K562 (cell line): ENCODE results near the gene GPN1. TPM values are rescaled to one million over a fixed set of nuclear protein-coding genes. Genes with fewer than 3 reads are reported as not detected.

ENCODE experiments used
- FOXJ3 ChIP-seq: sonication (generic); formaldehyde crosslinking; IDR thresholded peaks from 2 replicates; pipeline ENCODE4 v1.4.0; 2020; ENCODE audit warnings: mild to moderate bottlenecking, missing genetic modification reagents
- HDGF ChIP-seq: fragments of 450-650 bp; IDR thresholded peaks from 2 replicates; pipeline ENCODE4 v1.6.1; 2016
- MCM7 ChIP-seq, 2 experiments: fragments of 450-650 bp; IDR thresholded peaks; 2 replicates each; pipeline ENCODE4 v1.6.1; 2016 to 2018
- MGA ChIP-seq: fragments of 450-650 bp; IDR thresholded peaks from 2 replicates; pipeline ENCODE4 v1.6.1; 2016; ENCODE audit warnings: mild to moderate bottlenecking, moderate library complexity
- MTA1 ChIP-seq: fragments of 450-650 bp; IDR thresholded peaks from 2 replicates; pipeline ENCODE4 v1.6.1; 2017; ENCODE audit warnings: borderline replicate concordance
- PTRF ChIP-seq: fragments of 450-650 bp; IDR thresholded peaks from 2 replicates; pipeline ENCODE4 v1.6.1; 2016; ENCODE audit warnings: mild to moderate bottlenecking, missing genetic modification characterization, missing compliant biosample characterization
- SOX6 ChIP-seq: fragments of 450-650 bp; IDR thresholded peaks from 2 replicates; pipeline ENCODE4 v1.6.1; 2014; ENCODE audit warnings: mild to moderate bottlenecking
- STAT5B ChIP-seq: fragments of 250-450 bp; sonication (Bioruptor Pico); IDR thresholded peaks from 2 replicates; pipeline ENCODE4 v1.8.0; 2021; ENCODE audit warnings: mild to moderate bottlenecking, inconsistent platforms
- TAF7 ChIP-seq: fragments of 450-650 bp; IDR thresholded peaks from 2 replicates; pipeline ENCODE4 v1.6.1; 2016; ENCODE audit warnings: missing genetic modification characterization, missing compliant biosample characterization
- TAF9B ChIP-seq: fragments of 450-650 bp; IDR thresholded peaks from 2 replicates; pipeline ENCODE4 v1.6.1; 2018; ENCODE audit warnings: mild to moderate bottlenecking; ENCODE audit not compliant: partially characterized antibody
- ZNF398 ChIP-seq: fragments of 250-450 bp; sonication (Bioruptor Pico); IDR thresholded peaks from 2 replicates; pipeline ENCODE4 v1.8.0; 2021; ENCODE audit warnings: moderate library complexity, mild to moderate bottlenecking, inconsistent platforms
- ZNF785 ChIP-seq: fragments of 250-450 bp; sonication (Bioruptor Pico); IDR thresholded peaks from 2 replicates; pipeline ENCODE4 v1.4.0; 2020; ENCODE audit warnings: mild to moderate bottlenecking
- polyA plus RNA-seq, 8 experiments: library from polyadenylated mRNA; depleted of rRNA in 4 of 8; stranded (reverse) in 5 of 8; unstranded in 3 of 8; fragments of >200 nt; fragmentation: Nextera tagmentation in 2 of 8; fragmentation: Illumina TruSeq in 1 of 8; extraction: Ambion mirVana in 2 of 8; extraction: Trizol in 1 of 8; gene quantifications; 2 replicates each; pipeline versions ENCODE4 v1.2.1 to v1.2.3, GENCODE V29; 2011 to 2014; ENCODE audit warnings: inconsistent platforms in 1 of 8, missing spikeins in 1 of 8
- total RNA-seq, 7 experiments: library from RNA; depleted of rRNA in 6 of 7; stranded (reverse); fragments of >200 nt in 6 of 7; fragmentation: Illumina TruSeq in 2 of 7; extraction: Trizol in 2 of 7; gene quantifications; 2 replicates each; pipeline versions ENCODE4 v1.2.1 to v1.2.3, GENCODE V29; 2011 to 2021; ENCODE audit warnings: low replicate concordance in 1 of 7
- TF ChIP-seq, protein P1 (sequence below): sonication (generic); formaldehyde crosslinking; IDR thresholded peaks from 2 replicates; pipeline ENCODE4 v1.8.1; 2023; ENCODE audit warnings: mild to moderate bottlenecking, missing genetic modification reagents

The GPN1 gene
- total and polyA plus RNA-seq, 9 of the 15 experiments (the other 6 are each of a cell fraction or from before 2014, with no cell fraction given) = 23.4 to 171 (median 48.2) TPM

DNA sequence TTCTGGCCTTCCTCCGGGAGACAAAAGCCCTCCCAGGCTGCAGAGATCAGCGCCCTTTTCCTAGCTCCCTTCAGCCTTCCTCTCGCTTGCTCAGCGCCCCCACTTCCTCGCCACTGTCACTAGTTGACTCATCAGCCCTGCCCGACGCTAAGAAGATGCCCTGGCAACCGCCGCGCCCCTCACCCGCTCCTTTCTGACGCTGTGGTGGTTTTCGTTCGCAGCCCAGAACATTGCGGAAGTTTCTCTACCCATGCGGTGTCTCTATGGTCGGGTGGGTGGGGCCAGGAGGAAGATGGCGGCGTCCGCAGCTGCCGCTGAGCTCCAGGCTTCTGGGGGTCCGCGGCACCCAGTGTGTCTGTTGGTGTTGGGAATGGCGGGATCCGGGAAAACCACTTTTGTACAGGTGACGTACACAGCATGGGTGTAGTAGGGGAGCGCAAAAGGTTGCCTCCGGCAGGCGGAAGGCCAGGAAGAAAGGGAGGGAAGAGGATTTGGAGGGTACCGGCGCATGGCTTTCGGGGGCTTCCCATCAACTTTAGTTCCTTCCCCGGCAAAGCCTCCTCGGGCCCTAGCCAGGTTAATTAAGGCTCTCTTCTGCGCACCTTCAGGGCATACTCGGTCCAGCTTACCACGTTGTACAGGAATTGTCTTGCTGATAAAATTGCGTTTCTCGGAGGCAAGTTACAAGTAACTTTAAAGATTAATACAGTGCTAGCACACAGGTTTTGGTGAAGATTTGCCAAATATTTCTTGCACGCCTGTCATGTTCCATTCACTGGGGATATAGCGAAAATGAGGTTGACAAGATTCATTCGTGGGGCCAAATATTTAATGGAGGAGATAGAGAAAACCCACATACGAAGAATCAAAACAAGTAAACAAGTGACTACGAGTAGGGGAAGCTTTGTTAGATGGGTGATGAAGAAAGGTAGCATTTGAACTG is at the start of gene GPN1, which contains the start of gene CCDC121 (continued):
- TF ChIP-seq, protein P1, sequence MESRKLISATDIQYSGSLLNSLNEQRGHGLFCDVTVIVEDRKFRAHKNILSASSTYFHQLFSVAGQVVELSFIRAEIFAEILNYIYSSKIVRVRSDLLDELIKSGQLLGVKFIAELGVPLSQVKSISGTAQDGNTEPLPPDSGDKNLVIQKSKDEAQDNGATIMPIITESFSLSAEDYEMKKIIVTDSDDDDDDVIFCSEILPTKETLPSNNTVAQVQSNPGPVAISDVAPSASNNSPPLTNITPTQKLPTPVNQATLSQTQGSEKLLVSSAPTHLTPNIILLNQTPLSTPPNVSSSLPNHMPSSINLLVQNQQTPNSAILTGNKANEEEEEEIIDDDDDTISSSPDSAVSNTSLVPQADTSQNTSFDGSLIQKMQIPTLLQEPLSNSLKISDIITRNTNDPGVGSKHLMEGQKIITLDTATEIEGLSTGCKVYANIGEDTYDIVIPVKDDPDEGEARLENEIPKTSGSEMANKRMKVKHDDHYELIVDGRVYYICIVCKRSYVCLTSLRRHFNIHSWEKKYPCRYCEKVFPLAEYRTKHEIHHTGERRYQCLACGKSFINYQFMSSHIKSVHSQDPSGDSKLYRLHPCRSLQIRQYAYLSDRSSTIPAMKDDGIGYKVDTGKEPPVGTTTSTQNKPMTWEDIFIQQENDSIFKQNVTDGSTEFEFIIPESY (CRISPR knock-in tag) = peak; percentile 17; the same call in 1 of the 2 replicates
- TF ChIP-seq FOXJ3 (CRISPR knock-in tag) (no peak), PTRF (tag) (no peak), ZNF398 (CRISPR knock-in tag) (no peak), MCM7 (IDR thresholded peaks at IDR 0.05) (no peak), ZNF785 (no peak), MTA1 (peak; percentile 52; the same call in 1 of the 2 replicates), TAF7 (tag) (peak; percentile 95), HDGF (no peak), TAF9B (peak; percentile 98), MGA (no peak; the same call in 1 of the 2 replicates), STAT5B (CRISPR knock-in tag) (no peak), SOX6 (peak; percentile 44)
